ENCODE results near the gene MAK. TPM values are rescaled to one million over a fixed set of nuclear protein-coding genes. Genes with fewer than 3 reads are reported as not detected.

MAK gene
- total and polyA plus RNA-seq, 2 experiments from 2014 or later = 0.35 to 1.6 TPM

DNA sequence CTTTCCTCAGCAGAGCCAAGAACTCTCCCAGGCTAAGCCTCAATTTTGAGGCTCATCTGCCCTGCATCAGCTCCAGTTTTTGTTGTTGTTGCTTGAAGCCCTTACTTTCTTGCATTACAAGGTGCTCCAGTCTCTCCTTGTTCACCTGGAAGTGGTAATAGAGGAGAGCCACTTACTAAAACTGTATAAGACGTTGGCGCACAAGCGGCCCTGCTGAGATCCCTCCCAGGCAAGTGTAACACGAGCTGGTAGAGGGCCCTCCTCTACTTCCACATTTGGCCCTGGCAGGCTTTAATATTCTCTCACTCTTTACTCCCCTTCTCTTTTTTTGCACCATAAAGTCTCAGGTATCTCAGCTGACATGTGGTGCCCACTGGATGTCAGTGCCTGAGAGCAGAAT is 24.0 kb upstream of the MAK start:
- H3K27ac ChIP-seq (ENCODE audit: low read depth) = no peak overlapping the region
- 0 out of 3 replicates have a peak, but pooled peaks cover 4% of the 10 kb centered on the region for H3K4me1 Mint-ChIP-seq
- no peaks in the 10 kb centered on the region for H3K9me3 Mint-ChIP-seq
- H3K36me3 Mint-ChIP-seq (ENCODE audit: low read depth) = no peaks in the 10 kb centered on the region
- TF ChIP-seq STAT1 (IDR thresholded peaks at IDR 0.05; ENCODE audit: unreplicated experiment) (no peak), CREB1 (CRISPR knock-in tag; IDR thresholded peaks at IDR 0.05; ENCODE audit: low read depth) (no peak)
- no peaks in the 10 kb centered on the region for H3K27me3 Mint-ChIP-seq (ENCODE audit: insufficient read depth, low read depth, poor library complexity)
- H4K20me1 ChIP-seq (replicated peaks; ENCODE audit: insufficient read depth) = no peaks in the 10 kb centered on the region
- H3K9me2 ChIP-seq (ENCODE audit: insufficient read depth) = no peaks in the 10 kb centered on the region
- H3K4me3 Mint-ChIP-seq = no peak overlapping the region
- no peaks in the 10 kb centered on the region for H3K79me2 ChIP-seq (replicated peaks; ENCODE audit: insufficient read depth)
- ATAC-seq (peak; percentile 51), DNase-seq (ENCODE audit: low spot score) (no peak)
- H3K4me2 ChIP-seq = no peak overlapping the region
- no peaks in the 10 kb centered on the region for H3K4me1 ChIP-seq (ENCODE audit: insufficient read depth)
- H2AFZ ChIP-seq = peak overlapping the region; percentile 84
- no peaks in the 10 kb centered on the region for H3K27me3 ChIP-seq (ENCODE audit: insufficient read depth)
- H3K36me3 ChIP-seq (ENCODE audit: insufficient read depth) = no peaks in the 10 kb centered on the region
- H3K27ac Mint-ChIP-seq = no peak overlapping the region
- no peaks in the 10 kb centered on the region for H3F3A ChIP-seq (replicated peaks; ENCODE audit: low read depth)
- no peak overlapping the region for H3K4me3 ChIP-seq

DNA sequence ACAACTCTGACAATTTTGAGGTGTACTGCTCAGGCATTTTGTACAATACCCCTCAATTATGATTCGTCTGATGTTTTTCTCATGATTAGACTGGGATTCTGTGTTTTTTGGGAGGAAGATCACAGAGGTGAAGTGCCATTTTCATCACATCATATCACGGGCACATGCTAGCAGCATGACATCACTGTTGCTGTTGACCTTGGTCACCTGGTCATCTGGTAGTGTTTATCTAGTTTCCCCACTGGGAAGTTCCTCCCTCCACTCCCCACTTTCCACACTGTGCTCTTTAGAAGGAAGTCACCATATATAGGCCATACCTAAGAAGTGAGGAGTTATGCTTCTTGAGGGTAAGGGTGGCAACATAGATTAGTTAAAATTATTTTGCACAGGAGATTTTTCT is 22.7 kb upstream of the MAK start:
- DNase-seq (ENCODE audit: low spot score) (no peak), ATAC-seq (no peak)
- no peak overlapping the region for H3K4me3 ChIP-seq
- no peak overlapping the region for H3K4me2 ChIP-seq
- H3K4me1 ChIP-seq (ENCODE audit: insufficient read depth) = no peaks in the 10 kb centered on the region
- no peaks in the 10 kb centered on the region for H3K9me3 Mint-ChIP-seq
- H3K27me3 ChIP-seq (ENCODE audit: insufficient read depth) = no peaks in the 10 kb centered on the region
- H3K9me2 ChIP-seq (ENCODE audit: insufficient read depth) = no peaks in the 10 kb centered on the region
- no peaks in the 10 kb centered on the region for H3K79me2 ChIP-seq (replicated peaks; ENCODE audit: insufficient read depth)
- no peak overlapping the region for H3K27ac Mint-ChIP-seq
- no peaks in the 10 kb centered on the region for H3K27me3 Mint-ChIP-seq (ENCODE audit: insufficient read depth, low read depth, poor library complexity)
- H3K36me3 Mint-ChIP-seq (ENCODE audit: low read depth) = no peaks in the 10 kb centered on the region
- H3K4me3 Mint-ChIP-seq = no peak overlapping the region
- no peak overlapping the region for H2AFZ ChIP-seq
- H4K20me1 ChIP-seq (replicated peaks; ENCODE audit: insufficient read depth) = no peaks in the 10 kb centered on the region
- no peaks in the 10 kb centered on the region for H3K36me3 ChIP-seq (ENCODE audit: insufficient read depth)
- no peak for TF ChIP-seq ZNF331 (CRISPR knock-in tag; IDR thresholded peaks at IDR 0.05; ENCODE audit: low read depth)
- no peak for TF ChIP-seq ZNF114 (CRISPR knock-in tag; IDR thresholded peaks at IDR 0.05)
- TF ChIP-seq, protein P1, sequence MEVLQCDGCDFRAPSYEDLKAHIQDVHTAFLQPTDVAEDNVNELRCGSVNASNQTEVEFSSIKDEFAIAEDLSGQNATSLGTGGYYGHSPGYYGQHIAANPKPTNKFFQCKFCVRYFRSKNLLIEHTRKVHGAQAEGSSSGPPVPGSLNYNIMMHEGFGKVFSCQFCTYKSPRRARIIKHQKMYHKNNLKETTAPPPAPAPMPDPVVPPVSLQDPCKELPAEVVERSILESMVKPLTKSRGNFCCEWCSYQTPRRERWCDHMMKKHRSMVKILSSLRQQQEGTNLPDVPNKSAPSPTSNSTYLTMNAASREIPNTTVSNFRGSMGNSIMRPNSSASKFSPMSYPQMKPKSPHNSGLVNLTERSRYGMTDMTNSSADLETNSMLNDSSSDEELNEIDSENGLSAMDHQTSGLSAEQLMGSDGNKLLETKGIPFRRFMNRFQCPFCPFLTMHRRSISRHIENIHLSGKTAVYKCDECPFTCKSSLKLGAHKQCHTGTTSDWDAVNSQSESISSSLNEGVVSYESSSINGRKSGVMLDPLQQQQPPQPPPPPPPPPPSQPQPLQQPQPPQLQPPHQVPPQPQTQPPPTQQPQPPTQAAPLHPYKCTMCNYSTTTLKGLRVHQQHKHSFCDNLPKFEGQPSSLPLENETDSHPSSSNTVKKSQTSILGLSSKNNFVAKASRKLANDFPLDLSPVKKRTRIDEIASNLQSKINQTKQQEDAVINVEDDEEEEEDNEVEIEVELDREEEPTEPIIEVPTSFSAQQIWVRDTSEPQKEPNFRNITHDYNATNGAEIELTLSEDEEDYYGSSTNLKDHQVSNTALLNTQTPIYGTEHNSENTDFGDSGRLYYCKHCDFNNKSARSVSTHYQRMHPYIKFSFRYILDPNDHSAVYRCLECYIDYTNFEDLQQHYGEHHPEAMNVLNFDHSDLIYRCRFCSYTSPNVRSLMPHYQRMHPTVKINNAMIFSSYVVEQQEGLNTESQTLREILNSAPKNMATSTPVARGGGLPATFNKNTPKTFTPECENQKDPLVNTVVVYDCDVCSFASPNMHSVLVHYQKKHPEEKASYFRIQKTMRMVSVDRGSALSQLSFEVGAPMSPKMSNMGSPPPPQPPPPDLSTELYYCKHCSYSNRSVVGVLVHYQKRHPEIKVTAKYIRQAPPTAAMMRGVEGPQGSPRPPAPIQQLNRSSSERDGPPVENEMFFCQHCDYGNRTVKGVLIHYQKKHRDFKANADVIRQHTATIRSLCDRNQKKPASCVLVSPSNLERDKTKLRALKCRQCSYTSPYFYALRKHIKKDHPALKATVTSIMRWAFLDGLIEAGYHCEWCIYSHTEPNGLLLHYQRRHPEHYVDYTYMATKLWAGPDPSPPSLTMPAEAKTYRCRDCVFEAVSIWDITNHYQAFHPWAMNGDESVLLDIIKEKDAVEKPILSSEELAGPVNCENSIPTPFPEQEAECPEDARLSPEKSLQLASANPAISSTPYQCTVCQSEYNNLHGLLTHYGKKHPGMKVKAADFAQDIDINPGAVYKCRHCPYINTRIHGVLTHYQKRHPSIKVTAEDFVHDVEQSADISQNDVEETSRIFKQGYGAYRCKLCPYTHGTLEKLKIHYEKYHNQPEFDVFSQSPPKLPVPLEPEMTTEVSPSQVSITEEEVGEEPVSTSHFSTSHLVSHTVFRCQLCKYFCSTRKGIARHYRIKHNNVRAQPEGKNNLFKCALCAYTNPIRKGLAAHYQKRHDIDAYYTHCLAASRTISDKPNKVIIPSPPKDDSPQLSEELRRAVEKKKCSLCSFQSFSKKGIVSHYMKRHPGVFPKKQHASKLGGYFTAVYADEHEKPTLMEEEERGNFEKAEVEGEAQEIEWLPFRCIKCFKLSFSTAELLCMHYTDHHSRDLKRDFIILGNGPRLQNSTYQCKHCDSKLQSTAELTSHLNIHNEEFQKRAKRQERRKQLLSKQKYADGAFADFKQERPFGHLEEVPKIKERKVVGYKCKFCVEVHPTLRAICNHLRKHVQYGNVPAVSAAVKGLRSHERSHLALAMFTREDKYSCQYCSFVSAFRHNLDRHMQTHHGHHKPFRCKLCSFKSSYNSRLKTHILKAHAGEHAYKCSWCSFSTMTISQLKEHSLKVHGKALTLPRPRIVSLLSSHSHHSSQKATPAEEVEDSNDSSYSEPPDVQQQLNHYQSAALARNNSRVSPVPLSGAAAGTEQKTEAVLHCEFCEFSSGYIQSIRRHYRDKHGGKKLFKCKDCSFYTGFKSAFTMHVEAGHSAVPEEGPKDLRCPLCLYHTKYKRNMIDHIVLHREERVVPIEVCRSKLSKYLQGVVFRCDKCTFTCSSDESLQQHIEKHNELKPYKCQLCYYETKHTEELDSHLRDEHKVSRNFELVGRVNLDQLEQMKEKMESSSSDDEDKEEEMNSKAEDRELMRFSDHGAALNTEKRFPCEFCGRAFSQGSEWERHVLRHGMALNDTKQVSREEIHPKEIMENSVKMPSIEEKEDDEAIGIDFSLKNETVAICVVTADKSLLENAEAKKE (CRISPR knock-in tag; IDR thresholded peaks at IDR 0.05) = no peak
- no peak for TF ChIP-seq EZH2 (IDR thresholded peaks at IDR 0.05; ENCODE audit: low read depth, unreplicated experiment)
- no peak for TF ChIP-seq CREB1 (CRISPR knock-in tag; IDR thresholded peaks at IDR 0.05; ENCODE audit: low read depth)
- TF ChIP-seq STAT1 (IDR thresholded peaks at IDR 0.05; ENCODE audit: unreplicated experiment) = no peak
- no peak for TF ChIP-seq JUNB (IDR thresholded peaks at IDR 0.05; ENCODE audit: unreplicated experiment)
- H3F3A ChIP-seq (replicated peaks; ENCODE audit: low read depth) = no peaks in the 10 kb centered on the region
- no peak overlapping the region for H3K27ac ChIP-seq (ENCODE audit: low read depth)
- 0 out of 3 replicates have a peak, but pooled peaks cover 4% of the 10 kb centered on the region for H3K4me1 Mint-ChIP-seq
